IPS-NIHi11 (cell line): ENCODE data around the gene PPIF.

Source experiments
- DNase-seq: peaks from one replicate; pipeline ENCODE4 v3.0.0; 2012; ENCODE audit warnings: mixed read lengths, low spot score

PPIF gene

GRCh38 chr10:79313911-79314439, 33.3 kb upstream of the PPIF start:
- DNase-seq: no peak

- DNase-seq: no peak
Observed at GRCh38 chr10:79314761-79315601, 32.3 kb upstream of the PPIF start.

- DNase-seq: no peak
Observed at GRCh38 chr10:79315602-79315920, 31.7 kb upstream of the PPIF start.

- DNase-seq: no peak
Observed at GRCh38 chr10:79316671-79317431, 30.4 kb upstream of the PPIF start.

DNA sequence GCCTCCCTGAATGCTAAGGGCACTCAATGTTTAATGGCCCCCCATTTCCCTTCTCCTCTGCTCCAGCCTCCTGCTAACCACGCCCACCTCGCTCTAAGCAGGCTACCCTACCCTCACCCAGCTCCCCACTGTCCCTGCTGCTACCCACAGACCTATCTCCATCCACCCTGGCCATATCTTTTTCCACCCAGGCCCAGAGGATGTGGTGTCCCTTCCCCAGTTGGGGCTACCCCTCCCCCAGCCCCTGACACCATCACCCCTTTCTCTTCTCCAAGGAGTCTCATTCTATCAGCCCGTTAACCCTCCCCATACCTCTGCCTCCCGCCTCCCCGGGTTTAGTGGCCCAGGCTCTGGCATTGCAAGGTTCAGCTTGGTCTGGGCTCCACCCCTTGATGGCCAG, 28.9 kb upstream of the PPIF start:
- DNase-seq: no peak

- DNase-seq: no peak
Observed at GRCh38 chr10:79319115-79319771, 28.0 kb upstream of the PPIF start.

- no peak for DNase-seq
Observed at GRCh38 chr10:79320316-79320715, 27.0 kb upstream of the PPIF start.

GRCh38 chr10:79320820-79321493, 26.3 kb upstream of the PPIF start:
- no peak for DNase-seq

- no peak for DNase-seq
Observed at GRCh38 chr10:79321494-79321882, 25.8 kb upstream of the PPIF start.

DNA sequence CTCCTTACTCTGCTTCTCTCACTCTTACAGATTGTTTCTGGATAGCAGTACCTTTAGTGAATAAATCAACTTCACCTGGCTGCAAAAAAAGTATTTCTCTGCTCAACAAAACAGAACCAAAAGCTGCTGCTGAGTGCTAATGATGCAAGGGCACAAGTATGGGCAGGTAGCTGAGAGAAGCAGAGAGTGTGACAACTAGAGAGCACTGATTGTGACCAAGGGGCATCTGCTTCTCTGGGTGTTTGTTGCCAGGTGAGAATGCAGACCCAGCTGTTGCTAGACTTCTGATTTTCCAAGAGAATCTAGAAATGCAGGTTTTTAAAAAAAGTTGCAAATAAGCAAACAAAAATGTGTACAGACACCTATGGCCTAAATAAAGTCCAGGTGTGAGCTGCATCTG, 25.3 kb upstream of the PPIF start:
- DNase-seq: no peak

DNA sequence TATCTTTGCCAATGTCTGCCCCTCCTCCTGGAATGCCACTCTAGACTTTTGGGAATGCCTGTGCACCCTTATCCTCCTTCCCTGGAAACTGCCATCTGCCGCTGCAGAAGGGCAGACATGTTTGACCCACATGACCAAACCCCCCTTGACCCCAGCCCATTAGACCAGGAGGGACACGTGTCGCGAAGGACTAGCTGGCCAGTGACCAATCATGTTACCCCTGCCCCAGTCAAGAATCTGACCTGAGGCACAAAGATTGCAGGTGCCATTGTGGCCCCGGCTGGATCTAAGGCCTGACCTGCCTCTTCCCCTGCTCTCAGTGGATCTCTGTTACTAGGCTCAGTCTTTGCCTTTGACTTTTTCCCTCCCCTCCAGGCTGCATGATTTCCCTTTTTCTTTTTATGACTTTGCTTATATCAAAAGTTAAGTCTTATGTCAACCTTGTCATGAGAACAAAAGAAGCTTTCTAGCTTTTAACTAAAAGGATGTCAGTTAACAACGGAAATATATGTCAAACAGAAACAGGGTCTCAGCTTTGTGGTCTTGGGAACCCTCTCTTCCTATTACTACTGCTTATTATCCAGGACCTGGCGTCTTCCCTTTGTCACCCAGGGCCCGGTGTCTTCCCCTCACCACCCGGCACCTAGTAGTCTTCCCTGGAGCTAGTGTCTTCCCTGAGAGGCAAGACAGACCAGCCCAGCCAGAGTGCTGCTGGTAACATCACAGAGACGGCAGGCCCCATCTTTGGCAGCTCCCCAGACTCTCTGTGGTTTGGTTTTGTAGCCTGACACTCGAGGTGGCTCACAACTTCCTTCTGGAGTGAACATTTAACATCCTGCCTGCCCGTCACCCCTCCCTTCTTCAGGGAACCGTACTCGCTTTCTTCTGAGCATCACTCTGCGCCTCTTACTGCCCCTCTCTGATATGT, 24.4 kb upstream of the PPIF start:
- no peak for DNase-seq

DNA sequence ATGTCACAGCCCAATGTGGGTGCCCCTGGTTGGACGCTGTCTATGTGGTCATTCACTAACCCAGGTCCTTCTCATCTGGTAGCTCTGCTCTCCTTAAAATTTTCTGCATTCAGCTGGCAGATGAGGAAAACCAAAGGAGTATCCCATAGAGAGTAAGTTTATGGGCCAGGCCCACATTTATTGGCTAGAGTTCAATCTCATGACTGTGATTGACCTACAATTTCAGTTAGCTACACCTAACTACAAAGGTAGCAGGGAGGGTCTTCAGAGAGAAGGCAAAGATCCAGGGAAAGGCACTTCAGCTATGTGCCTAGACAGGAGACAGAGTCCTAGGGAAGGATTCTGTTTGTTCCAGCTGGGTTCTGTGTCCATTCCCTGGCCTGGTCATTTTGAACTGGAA, 23.7 kb upstream of the PPIF start:
- DNase-seq: no peak

DNA sequence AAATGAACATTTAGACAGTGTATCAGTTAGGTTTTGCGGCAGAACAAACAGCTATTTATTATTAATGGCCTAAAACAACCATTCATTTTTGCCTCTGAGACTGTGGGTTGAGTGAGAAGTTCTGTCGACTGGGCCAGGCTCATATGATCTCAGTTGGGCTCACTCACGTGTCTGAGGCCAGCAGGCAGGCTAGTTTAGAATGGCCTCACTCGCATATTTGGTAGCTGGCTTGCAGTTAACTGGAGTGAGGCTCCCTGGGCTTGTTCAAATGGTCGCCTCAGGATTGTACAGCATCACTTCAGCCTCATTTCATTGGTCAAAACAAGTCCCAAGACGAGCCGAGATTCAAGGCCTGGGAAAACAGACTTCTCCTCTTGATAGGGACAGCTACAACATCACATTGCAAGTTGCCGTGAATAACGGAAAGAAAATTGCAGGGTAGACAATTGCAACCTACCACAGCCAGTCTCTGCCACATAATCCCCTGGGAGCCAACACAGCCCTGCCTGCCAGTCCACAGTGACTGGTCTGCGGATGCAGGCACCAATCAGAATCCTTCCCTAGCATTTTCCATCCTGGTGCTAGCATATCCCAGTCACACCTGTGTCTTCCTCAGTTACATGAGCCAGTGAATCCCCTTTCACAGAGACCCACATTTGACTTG, 23.1 kb upstream of the PPIF start:
- DNase-seq: no peak

DNA sequence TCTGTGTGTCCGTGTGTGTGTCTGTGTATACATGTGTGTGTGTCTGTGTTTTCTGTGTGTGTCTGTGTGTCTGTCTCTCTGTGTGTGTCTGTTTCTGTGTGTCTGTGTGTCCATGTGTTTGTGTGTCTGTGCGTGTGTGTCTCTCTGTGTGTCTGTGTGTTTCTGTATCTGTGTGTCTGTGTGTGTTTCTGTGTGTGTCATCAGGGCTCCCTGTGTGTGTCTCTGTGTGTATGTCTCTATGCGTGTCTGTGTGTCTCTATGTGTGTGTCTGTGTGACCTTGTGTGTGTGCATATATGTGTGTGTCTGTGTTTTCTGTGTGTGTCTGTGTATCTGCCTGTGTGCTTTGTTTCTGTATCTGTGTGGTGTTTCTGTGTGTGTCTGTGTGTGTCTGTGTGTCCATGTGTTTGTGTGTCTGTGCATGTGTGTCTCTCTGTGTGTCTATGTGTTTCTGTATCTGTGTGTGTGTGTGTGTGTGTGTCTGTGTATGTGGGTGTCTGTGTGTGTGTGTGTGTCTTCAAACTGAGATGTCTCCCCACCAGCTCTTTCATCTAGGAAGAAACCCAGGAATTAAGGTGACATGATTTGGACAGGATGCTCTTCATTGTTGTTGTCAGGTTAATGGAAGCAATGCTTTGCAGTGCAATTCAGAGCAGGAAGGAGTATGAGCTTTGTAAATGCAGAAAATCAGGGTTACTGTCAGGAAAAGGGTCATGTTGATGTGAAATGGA, 20.7 kb upstream of the PPIF start:
- DNase-seq: no peak

GRCh38 chr10:79327090-79327457, 20.2 kb upstream of the PPIF start:
- no peak for DNase-seq

DNA sequence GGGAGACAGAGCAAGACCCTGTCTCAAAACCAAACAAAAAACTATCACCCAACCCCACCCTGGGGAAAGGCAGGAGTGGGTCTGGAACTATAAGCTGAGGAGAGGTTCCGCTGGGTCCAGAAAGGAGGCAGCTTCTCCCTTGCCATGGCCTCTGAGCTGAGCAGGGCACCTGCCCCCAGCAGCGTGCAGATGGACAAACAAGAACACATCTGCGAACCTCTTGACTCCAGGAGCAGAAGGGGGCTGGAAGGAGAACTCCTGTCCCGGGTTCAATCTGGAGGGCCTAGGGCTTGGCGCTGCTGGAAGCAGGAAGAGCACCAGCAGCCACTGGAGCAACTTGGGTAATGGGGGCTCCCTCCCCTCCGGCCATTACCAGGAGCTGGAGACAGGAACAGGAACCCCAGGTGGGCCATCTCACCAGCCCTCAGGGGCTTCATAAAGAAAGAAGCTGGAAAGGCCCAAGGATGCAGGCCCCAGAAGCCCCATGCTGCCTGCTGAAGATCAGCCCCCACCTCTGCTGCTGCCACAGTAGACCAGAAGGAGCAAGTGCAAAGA, 19.0 kb upstream of the PPIF start:
- no peak for DNase-seq

GRCh38 chr10:79328737-79329504, 18.3 kb upstream of the PPIF start:
- DNase-seq: no peak

DNA sequence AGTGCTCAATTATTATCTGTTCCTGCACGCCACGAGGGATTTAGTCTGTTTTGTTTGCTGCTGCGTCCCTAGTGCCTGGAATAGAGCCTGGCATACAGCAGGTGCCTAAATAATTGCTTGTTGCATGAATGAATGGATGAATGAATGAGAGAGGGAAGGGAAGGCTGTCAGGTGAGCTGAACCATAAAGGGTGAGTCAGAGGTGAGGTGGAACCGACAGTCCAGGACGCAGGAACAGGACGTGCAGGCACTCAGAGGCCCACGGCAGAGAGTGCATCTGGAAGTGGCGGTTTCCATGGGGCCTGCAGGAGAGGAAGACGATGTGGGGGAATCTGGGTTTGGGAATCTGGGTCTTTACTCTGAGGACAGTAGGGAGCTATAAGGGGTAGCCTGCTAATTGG, 17.7 kb upstream of the PPIF start:
- no peak for DNase-seq

DNA sequence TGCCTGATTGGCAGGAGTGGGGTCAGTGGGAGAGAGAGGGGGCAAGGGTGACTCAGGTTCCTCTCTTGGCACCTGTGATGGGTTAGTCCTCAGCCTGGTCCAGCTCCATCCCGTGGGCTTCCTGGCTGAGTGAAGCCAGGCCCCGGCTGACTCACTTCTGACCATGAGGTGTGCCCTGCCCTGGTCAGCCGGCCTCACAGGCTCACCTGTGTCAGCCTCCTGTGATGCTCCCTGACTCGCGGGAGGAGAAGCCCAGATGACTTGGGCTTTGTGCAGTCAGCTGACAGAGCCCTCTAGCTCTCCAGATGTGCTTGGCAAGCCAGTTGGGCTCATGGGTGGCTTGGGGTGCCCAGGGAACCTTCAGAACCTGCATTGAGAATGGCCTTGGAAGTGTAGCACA, 16.0 kb upstream of the PPIF start:
- DNase-seq: no peak
